Activated naive CD4-positive, alpha-beta T cell treated with anti-CD3 and anti-CD28 coated beads, Interleukin-2, amount 10 ng/mL, durations not matched to agents 7 days and 5 days (primary cell): ENCODE measurements around the gene PKP1.
A peak's percentile ranks its signal among the peaks of the same experiment; 100 is the strongest.

Source experiments
- CTCF ChIA-PET: fragments of 350-600 bp; sonication (Branson Sonifier 250); formaldehyde crosslinking; loops from one replicate; lab custom pipeline; 2021; ENCODE audit warnings: antibody characterized with exemption; lab: Charles Lee
- DNase-seq: peaks from one replicate; pipeline ENCODE4 v3.0.0-alpha.2; 2020
- H3K27ac Mint-ChIP-seq: one replicate; pipeline ENCODE4 v1.8.0; 2021; ENCODE audit warnings: mild to moderate bottlenecking, moderate library complexity, mixed read lengths
- H3K27me3 Mint-ChIP-seq: one replicate; pipeline ENCODE4 v1.8.0; 2021; ENCODE audit warnings: mild to moderate bottlenecking, mixed read lengths
- H3K36me3 Mint-ChIP-seq: one replicate; pipeline ENCODE4 v1.8.0; 2021; ENCODE audit warnings: mixed read lengths
- H3K4me1 Mint-ChIP-seq: one replicate; pipeline ENCODE4 v1.8.0; 2021; ENCODE audit warnings: mixed read lengths
- H3K4me3 Mint-ChIP-seq: one replicate; pipeline ENCODE4 v1.8.0; 2021; ENCODE audit warnings: mild to moderate bottlenecking, moderate library complexity, mixed read lengths
- H3K9me3 Mint-ChIP-seq: one replicate; pipeline ENCODE4 v1.8.0; 2021; ENCODE audit warnings: mixed read lengths

The PKP1 gene

GRCh38 chr1:201366696-201367095, 83.4 kb downstream of the PKP1 start:
- Mint-ChIP-seq H3K9me3 (no peaks in the 10 kb centered on the region), H3K4me3 (no peak overlapping the region), H3K36me3 (no peaks in the 10 kb centered on the region), H3K4me1 (no peaks in the 10 kb centered on the region), H3K27ac (no peak overlapping the region), H3K27me3 (peaks cover 41% of the 10 kb centered on the region)
- CTCF ChIA-PET: no interaction called here
- DNase-seq: no peak

- H3K36me3 Mint-ChIP-seq: no peaks in the 10 kb centered on the region
- no peak for DNase-seq
- H3K27me3 Mint-ChIP-seq: peaks cover 41% of the 10 kb centered on the region
- H3K27ac Mint-ChIP-seq: no peak overlapping the region
- H3K4me1 Mint-ChIP-seq: no peaks in the 10 kb centered on the region
- H3K9me3 Mint-ChIP-seq: no peaks in the 10 kb centered on the region
- no peak overlapping the region for H3K4me3 Mint-ChIP-seq
- CTCF ChIA-PET: interaction anchor here (1.5 kb wide), 1 partner anchor 11 kb away, joined by 3 read pairs; no protein-coding TSS in a partner anchor
Measured at GRCh38 chr1:201369209-201369608, 85.9 kb downstream of the PKP1 start.

GRCh38 chr1:201370500-201370899, 87.2 kb downstream of the PKP1 start:
- Mint-ChIP-seq H3K27me3 (peaks cover 50% of the 10 kb centered on the region), H3K27ac (no peak overlapping the region), H3K4me1 (no peaks in the 10 kb centered on the region), H3K4me3 (no peak overlapping the region), H3K36me3 (no peaks in the 10 kb centered on the region), H3K9me3 (no peaks in the 10 kb centered on the region)
- no peak for DNase-seq
- CTCF ChIA-PET: interaction anchor here (1.4 kb wide), 1 partner anchor 9 kb away, joined by 4 read pairs; no protein-coding TSS in a partner anchor

- Mint-ChIP-seq H3K4me3 (no peak overlapping the region), H3K27ac (no peak overlapping the region), H3K9me3 (no peaks in the 10 kb centered on the region), H3K27me3 (peaks cover 56% of the 10 kb centered on the region), H3K4me1 (no peaks in the 10 kb centered on the region), H3K36me3 (no peaks in the 10 kb centered on the region)
- CTCF ChIA-PET: interaction anchor here (0.9 to 1.4 kb wide), 2 partner anchors 10 to 15 kb away, joined by 3 to 4 read pairs; no protein-coding TSS in a partner anchor
- DNase-seq: no peak
Measured at GRCh38 chr1:201371276-201371675, 88.0 kb downstream of the PKP1 start.

GRCh38 chr1:201371792-201372191, 88.5 kb downstream of the PKP1 start:
- H3K9me3 Mint-ChIP-seq: no peaks in the 10 kb centered on the region
- H3K4me3 Mint-ChIP-seq: no peak overlapping the region
- H3K4me1 Mint-ChIP-seq: no peaks in the 10 kb centered on the region
- CTCF ChIA-PET: interaction anchor here (0.6 to 1.4 kb wide), 3 partner anchors 11 to 256 kb away, joined by 3 to 4 read pairs (median 4); no protein-coding TSS in a partner anchor
- DNase-seq: no peak
- H3K36me3 Mint-ChIP-seq: no peaks in the 10 kb centered on the region
- no peak overlapping the region for H3K27ac Mint-ChIP-seq
- peaks cover 61% of the 10 kb centered on the region for H3K27me3 Mint-ChIP-seq

GRCh38 chr1:201374364-201374763, 91.1 kb downstream of the PKP1 start:
- H3K9me3 Mint-ChIP-seq: no peaks in the 10 kb centered on the region
- H3K27me3 Mint-ChIP-seq: peaks cover 56% of the 10 kb centered on the region
- H3K27ac Mint-ChIP-seq: no peak overlapping the region
- no peaks in the 10 kb centered on the region for H3K4me1 Mint-ChIP-seq
- H3K4me3 Mint-ChIP-seq: no peak overlapping the region
- no peak for DNase-seq
- CTCF ChIA-PET: interaction anchor here (3.6 kb wide), 1 partner anchor 12 kb away, joined by 16 read pairs; no protein-coding TSS in a partner anchor
- H3K36me3 Mint-ChIP-seq: no peaks in the 10 kb centered on the region

- Mint-ChIP-seq H3K27ac (no peak overlapping the region), H3K36me3 (no peaks in the 10 kb centered on the region), H3K4me3 (no peak overlapping the region), H3K9me3 (no peaks in the 10 kb centered on the region), H3K4me1 (no peaks in the 10 kb centered on the region), H3K27me3 (peaks cover 48% of the 10 kb centered on the region)
- DNase-seq: no peak
- CTCF ChIA-PET: interaction anchor here (0.8 to 3.6 kb wide), 5 partner anchors 9 to 30 kb away, joined by 3 to 16 read pairs (median 3); no protein-coding TSS in a partner anchor
Measured at GRCh38 chr1:201375169-201375568, 91.9 kb downstream of the PKP1 start.

GRCh38 chr1:201376107-201376463, 92.8 kb downstream of the PKP1 start:
- Mint-ChIP-seq H3K27ac (no peak overlapping the region), H3K4me1 (no peaks in the 10 kb centered on the region), H3K9me3 (no peaks in the 10 kb centered on the region), H3K36me3 (no peaks in the 10 kb centered on the region), H3K4me3 (no peak overlapping the region), H3K27me3 (peaks cover 41% of the 10 kb centered on the region)
- DNase-seq: no peak
- CTCF ChIA-PET: interaction anchor here (0.8 to 3.6 kb wide), 3 partner anchors 10 to 29 kb away, joined by 3 to 16 read pairs (median 4); no protein-coding TSS in a partner anchor

- Mint-ChIP-seq H3K27ac (no peak overlapping the region), H3K4me1 (no peaks in the 10 kb centered on the region), H3K36me3 (no peaks in the 10 kb centered on the region), H3K27me3 (peaks cover 44% of the 10 kb centered on the region), H3K9me3 (no peaks in the 10 kb centered on the region), H3K4me3 (no peak overlapping the region)
- DNase-seq: peak; percentile 36
- CTCF ChIA-PET: interaction anchor here (3.6 kb wide), 1 partner anchor 9 kb away, joined by 16 read pairs; no protein-coding TSS in a partner anchor
Measured at GRCh38 chr1:201376464-201377374, 93.4 kb downstream of the PKP1 start.

- no peak within 1 kb of the TSS for H3K4me3 Mint-ChIP-seq
- no peaks in the 10 kb centered on the region for H3K4me1 Mint-ChIP-seq
- no peaks in the 10 kb centered on the region for H3K36me3 Mint-ChIP-seq
- no peak within 1 kb of the TSS for H3K27ac Mint-ChIP-seq
- no peaks in the 10 kb centered on the region for H3K9me3 Mint-ChIP-seq
- peaks cover 40% of the 10 kb centered on the region for H3K27me3 Mint-ChIP-seq
- no peak for DNase-seq
- CTCF ChIA-PET: no interaction called here
Measured at GRCh38 chr1:201377611-201378092, 94.3 kb downstream of the PKP1 start, which contains the start of gene TNNT2. Gene TNNT2 (minus strand): TSS chr1:201377680. CDS start chr1:201373254, 4,426 bp downstream.

- Mint-ChIP-seq H3K9me3 (no peaks in the 10 kb centered on the region), H3K4me3 (no peak overlapping the region), H3K27ac (no peak overlapping the region), H3K4me1 (no peaks in the 10 kb centered on the region), H3K27me3 (peaks cover 37% of the 10 kb centered on the region), H3K36me3 (no peaks in the 10 kb centered on the region)
- no peak for DNase-seq
- CTCF ChIA-PET: no interaction called here
Measured at GRCh38 chr1:201378804-201379203, 95.5 kb downstream of the PKP1 start.

- no peak overlapping the region for H3K4me3 Mint-ChIP-seq
- H3K9me3 Mint-ChIP-seq: no peaks in the 10 kb centered on the region
- H3K27ac Mint-ChIP-seq: no peak overlapping the region
- no peak for DNase-seq
- peaks cover 37% of the 10 kb centered on the region for H3K27me3 Mint-ChIP-seq
- CTCF ChIA-PET: no interaction called here
- H3K4me1 Mint-ChIP-seq: no peaks in the 10 kb centered on the region
- no peaks in the 10 kb centered on the region for H3K36me3 Mint-ChIP-seq
Measured at GRCh38 chr1:201379733-201380242, 96.5 kb downstream of the PKP1 start.

GRCh38 chr1:201381130-201381529, 97.8 kb downstream of the PKP1 start:
- Mint-ChIP-seq H3K27me3 (peaks cover 33% of the 10 kb centered on the region), H3K36me3 (no peaks in the 10 kb centered on the region), H3K4me3 (no peak overlapping the region), H3K9me3 (no peaks in the 10 kb centered on the region), H3K27ac (no peak overlapping the region), H3K4me1 (no peaks in the 10 kb centered on the region)
- DNase-seq: no peak
- CTCF ChIA-PET: interaction anchor here (0.9 kb wide), 1 partner anchor 12 kb away, joined by 3 read pairs; no protein-coding TSS in a partner anchor
